NCI-H146 treated with DMSO at 0.1 percent for 48 hours (cell line): ENCODE measurements around the gene SLC25A52.
"Not testable (repeated sequence)": the region's sequence is repeated elsewhere in the genome, so short reads cannot be mapped to it uniquely, and the experiment has no call there.

Source experiments
- DNase-seq: peaks from one replicate; lab custom pipeline; 2025; ENCODE audit not compliant: unreplicated experiment; lab: John Stamatoyannopoulos, UW

SLC25A52 gene, protein sequence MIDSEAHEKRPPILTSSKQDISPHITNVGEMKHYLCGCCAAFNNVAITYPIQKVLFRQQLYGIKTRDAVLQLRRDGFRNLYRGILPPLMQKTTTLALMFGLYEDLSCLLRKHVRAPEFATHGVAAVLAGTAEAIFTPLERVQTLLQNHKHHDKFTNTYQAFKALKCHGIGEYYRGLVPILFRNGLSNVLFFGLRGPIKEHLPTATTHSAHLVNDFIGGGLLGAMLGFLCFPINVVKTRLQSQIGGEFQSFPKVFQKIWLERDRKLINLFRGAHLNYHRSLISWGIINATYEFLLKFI

DNA sequence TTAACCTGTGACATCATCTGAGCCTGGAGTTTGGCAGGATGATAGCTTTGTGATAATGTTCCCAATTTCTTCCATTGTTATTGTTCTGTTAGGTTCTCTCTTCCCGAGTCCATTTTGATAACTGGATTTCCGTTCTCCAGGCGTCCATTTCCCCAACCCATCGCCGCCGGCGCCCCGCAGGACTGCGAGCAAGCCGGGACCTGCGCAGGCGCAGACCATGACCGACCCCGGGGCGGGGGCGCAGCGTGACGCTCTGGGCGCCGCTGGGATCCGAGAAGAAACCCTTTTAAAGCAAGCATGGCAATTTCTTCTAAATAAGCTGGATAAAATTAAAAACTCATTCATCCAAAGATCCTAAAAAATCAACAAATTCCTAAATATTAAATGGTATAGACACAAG lies at the start of gene SLC25A52:
Gene SLC25A52 (minus strand): TSS at position 186 of the 400 bp plus-strand sequence. CDS start 219 bp downstream, outside the sequence.
- no peak for DNase-seq

DNA sequence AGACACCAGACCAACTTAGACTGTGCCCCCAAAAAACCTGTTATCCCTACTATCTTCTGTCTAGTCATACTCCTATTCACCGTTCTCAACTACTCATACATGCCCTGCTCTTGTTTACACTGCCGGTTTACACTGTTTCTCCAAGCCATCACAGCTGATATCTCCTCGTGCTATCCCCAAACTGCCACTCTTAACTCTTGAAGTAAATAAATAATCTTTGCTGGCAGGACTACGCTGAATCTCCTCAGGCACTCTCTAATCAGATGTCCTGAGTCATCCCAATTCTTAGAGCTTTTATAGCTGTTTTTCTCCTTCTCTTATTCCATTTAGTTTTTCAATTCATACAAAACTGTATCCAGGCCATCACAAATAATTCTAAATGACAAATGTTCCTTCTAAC lies 48.4 kb upstream of the SLC25A52 start:
- not testable (repeated sequence) for DNase-seq

DNA sequence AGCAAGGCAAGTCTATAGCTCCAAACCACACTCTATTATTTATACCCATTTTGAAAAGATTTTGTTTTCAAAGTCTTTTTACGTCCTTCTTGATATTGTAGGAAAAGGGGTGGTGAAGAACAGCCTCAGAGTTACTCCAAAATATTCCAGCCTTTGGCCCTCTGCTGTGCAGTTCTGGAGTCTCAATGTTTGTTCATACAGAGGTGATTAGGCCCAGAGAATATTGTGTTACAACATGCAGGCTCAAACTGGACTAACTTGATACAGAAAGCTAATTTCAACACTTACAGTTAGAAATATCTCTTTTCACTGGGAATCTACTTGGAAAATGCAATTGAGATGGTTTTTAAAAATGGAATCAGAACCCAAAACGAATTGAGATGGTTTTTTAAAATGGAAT lies 40.4 kb upstream of the SLC25A52 start:
- no peak for DNase-seq

DNA sequence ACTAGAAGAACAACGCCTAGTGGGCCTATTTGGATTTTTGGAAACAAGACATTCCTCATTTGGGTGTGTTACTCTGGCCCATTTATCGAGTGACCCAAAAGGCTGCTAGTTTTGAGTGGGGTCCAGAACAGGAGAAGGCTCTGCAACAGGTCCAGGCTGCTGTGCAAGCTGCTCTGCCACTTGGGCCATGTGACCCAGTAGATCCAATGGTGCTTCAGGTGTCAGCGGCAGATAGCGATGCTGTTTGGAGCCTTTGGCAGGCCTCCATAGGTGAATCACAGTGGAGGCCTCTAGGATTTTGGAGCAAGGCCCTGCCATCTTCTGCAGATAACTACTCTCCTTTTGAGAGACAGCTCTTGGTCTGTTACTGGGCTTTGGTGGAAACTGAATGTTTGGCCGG lies 38.6 kb upstream of the SLC25A52 start:
- DNase-seq = not testable (repeated sequence)

DNA sequence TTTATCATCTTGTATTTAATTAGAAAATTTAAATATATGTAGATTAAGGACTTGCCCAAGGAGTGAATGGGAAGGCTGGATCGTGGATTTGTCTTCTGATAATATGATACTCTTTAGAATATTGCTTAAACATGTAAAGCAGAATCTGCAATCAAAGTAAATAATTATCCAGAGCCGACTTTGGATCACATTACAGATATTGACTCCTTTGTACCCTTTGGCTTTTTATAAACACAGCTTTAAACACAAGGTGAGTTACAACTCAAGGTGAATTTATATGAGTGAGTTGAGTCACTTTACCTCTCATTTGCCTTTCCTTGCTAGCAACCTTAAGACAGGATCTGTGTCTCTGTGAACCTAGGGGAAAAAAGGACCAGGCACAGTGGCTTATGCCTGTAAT lies 37.7 kb upstream of the SLC25A52 start:
- DNase-seq = no peak

DNA sequence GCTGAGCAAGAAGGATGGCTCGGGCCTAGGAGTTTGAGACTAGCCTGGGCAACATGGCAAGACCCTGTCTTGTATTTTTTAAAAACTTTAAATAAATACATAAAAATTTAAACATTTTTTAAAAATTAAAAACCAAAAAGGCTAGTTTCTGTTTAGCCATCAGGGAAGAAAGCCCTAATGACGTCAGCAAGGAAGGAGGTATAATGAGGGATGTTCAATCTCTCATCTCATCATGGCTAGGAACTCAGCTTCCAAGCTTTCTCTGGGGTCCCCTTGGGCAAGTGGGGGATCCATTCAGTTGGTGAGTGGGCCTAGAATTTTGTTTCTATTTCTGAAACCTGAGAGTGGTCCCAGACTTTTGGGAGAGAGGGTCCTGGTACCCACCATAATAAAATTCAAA lies 35.1 kb upstream of the SLC25A52 start:
- DNase-seq = no peak

DNA sequence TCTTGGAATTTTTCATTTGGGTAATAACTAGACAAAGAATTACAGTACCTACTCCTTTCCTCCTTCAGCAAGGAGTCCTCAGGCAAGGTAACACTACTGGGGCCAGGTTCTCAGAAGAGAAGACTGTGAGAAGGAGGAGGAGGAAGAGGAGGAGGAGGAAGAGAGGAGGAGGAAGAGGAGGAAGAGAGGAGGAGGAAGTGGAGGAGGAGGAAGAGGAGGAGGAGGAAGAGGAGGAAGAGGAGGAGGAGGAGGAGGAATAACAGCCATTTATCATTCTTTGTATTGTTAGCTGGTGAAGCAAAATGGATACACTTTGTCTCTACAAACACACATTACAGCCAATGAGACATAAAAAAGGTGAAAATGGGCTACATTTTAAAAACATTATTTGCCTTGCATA lies 32.9 kb upstream of the SLC25A52 start:
- DNase-seq = no peak

DNA sequence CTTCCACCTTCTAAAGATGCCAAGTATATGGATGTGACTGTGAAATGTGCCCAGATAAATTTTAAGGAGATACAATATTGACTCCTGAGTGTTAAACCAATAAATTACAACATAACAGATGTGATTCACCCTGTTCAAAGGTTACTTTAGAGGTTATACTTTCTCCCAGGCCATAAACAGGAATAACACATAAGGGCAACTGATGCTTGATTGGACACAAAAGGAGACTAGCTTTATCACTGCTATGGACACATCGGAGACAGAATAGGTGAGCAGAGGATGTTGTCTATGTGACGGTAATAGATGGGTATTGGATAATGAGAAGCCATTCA lies 31.9 kb upstream of the SLC25A52 start:
- no peak for DNase-seq

DNA sequence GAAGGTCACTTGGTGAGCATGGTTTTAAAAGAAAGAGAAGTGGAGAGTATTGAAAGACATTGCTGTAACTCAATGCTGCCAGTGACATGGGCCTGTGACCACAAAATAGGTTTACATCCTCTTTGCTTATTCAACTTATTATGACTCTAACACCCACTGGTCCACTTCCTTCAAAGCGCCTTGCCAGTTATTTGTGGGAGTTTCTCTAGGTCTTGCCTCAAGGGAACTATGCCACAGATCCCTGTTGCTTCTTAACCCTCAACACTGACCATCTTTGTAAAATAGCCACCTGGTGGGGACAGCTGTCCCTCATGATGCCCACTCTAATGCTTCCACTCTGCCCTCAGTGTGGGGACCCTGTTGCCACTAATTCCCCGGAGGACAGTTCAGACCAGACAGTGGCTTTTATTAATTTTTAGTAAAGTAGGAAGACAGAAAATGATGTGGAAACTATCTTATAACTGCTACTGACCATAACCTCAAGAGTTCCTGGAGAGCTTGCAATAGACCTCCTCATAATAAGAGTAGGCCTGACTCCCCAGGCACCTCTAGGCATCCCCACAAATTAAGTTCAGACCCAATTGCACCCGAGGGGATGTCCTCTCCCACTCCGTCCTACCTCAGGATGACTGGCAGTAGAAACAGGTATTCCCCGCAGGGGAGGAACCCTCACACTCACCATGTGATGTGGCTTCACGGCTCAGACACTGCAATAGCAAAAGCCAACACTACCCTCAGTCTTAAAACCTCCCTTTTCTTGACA lies 31.3 kb upstream of the SLC25A52 start:
- no peak for DNase-seq

DNA sequence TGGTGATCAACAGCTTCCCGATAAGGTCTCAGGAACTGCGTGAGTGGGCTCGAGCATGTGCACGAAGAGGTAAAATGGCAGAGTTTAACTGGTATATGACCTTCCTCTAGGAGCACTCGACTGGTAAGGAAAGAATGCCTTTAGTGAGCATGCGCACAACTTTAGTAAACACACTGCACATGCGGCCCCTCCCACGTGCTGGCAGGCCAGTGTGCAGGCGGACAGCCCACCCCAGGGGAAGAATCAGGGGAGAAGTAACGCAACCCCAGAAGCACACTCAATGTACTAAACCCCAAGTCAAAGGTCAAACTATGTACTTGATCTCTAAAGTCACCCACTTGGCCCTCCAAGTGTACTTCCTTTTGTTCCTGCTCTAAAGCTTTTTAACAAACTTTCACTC lies 28.7 kb upstream of the SLC25A52 start:
- no peak for DNase-seq

DNA sequence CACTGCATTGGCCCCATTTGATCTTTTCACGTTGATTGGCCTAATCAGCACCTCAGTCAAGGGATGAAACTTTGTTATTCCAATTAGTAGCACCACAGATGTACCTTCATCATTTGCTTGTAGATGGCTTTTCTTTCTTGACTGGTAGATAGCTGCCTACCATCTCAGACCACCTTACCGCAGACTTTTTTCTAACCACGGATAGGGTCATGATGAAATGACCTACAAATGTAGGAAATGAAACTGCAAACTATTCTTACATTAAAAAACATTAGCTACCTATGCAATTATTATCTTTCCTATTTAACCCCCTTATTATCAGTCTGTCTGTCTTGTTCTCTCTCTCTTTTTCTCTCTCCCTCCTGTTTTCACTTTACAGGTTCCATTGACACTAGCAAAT lies 22.4 kb upstream of the SLC25A52 start:
- DNase-seq = no peak

DNA sequence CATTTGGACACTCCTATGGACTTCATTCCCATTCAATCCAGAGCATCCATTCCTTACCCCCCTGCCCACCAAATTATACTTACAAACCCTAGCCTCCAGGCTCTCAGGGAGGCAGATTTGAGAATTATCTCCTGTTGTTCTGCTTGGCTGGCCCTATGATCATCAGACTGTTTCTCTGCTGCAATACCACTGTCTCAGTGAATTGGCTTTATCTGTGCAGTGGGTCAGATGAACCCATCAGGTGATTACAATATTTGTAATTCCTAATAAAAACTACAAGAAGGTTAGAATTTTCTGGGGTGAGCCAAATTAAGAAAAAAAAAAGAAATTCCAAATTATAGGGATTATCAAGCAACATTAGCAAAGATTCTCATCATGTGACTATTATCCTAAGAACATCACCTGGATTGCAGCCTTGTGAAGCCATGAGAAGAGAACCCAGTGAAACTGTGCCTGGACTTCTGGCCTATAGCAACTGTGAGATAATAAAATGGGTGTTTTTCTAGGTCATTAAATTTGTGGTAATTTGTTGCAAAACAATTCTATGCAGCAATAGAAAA lies 17.8 kb upstream of the SLC25A52 start:
- no peak for DNase-seq

DNA sequence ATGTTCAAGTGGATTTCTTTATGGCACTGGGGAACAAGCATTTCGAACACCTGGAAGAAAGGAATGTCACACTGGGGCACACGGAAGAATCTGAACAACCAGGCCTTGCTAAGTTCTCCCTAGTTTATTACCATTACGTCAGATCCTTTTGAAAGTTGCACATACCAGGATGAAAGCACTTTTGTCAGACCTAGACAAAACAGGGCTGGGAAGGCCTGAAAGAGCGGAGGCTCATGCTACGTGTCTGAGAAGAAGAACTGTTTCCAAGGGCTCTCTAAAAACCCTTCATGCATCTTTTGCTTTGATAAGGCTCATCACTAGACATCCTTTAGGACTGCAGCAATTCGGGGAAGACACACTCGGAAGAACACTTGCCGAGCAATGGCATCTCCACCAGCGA lies 15.4 kb upstream of the SLC25A52 start:
- no peak for DNase-seq

DNA sequence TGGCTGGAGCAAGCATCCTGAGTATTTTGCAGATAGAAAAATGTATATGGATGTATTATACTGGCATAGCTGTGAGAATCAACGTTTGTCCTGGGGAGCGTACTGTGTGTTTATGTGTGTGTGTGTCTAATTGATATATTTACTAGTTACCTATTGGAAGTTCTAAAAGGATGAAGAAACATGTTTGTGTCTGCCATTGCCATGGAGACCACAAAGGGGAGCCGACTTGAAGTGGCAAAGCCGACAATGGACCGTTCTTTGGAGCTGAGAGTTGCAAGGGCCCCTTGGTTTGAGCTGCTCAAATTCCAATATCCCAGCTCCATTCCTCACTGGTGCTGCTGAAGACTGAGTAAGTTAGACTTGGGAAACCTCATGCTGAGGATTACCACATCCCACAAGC lies 14.3 kb upstream of the SLC25A52 start:
- no peak for DNase-seq

DNA sequence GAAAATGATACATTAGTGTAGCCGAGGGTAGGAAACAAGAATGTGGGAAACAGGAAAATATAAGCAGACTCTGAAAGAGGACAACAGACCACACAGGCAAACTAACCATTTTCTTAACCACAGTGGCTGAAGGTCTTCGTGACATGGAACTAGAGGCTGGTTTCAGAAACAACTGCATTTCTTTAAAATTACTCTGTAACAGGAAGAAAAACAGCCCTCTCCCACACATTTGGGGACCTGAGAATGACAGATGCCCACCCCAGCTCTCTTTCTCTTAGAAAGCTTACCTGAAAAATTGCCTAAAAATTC lies 13.8 kb upstream of the SLC25A52 start:
- no peak for DNase-seq

DNA sequence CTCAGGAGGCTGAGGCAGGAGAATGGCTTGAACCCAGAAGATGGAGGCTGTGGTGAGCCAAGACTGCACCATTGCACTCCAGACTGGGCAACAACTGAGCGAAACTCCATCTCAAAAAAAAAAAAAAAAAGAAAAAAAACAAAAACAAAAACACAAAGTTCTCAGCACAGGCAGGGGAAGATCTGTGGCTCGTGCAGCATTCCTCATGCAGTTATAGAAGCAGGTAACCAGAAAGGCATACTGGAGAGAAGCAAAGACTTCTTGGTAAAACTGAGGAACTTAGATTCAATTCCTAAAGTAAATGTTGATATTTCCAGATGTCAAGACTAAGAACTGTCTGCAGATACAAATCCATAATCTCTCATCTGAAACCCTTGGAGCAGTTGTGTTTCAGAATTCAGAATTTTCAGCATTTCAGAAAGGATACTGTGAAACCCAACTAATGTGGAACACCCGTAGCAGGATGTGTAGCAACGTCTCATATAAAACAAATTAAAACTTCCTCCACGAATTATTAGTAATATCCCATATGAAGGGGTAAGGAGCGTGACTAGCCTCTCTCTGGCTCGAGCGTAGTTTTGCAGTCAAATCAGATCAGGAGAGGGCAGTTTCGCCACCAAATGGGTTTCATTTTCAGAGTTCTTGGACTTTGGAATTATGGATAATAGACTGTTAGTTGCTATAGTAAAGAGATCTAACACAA lies 13.2 kb upstream of the SLC25A52 start:
- DNase-seq = no peak

DNA sequence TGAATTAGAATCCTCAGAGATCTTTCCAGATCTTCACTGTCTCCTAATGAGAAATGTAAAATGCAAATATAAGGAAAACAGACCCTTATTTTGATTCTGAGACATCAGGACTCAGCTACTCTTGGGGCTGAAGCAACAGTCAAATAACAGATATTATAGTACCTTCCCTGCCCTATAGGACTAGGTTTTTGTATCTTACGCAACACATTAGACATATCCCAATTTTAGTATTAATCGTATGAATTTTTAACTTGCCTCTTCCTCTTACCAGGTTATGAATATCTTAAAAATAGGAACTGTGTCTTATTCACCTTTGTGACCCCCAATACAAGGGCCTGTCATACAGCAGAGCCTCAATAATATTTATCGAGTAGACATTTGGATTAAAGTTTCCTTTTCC lies 12.0 kb upstream of the SLC25A52 start:
- DNase-seq = no peak

DNA sequence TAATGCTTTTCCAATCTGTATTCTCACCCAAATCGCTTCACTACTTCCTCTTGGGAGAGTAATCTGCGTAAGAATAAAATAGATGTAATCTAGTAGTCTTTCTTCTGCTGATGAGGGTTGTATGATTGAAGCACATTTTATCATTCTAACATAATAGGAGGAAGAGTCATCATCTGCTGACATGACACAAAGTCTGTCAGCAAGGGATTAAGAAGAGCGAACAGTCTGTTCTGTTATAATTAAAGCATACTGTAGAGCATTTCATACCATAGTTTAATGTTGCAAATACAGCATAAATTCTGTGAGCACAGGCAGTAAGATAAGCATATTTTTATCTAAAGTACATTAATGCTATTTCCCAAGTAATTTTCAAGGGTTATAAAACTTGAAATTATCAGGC lies 10.4 kb downstream of the SLC25A52 start:
- no peak for DNase-seq

DNA sequence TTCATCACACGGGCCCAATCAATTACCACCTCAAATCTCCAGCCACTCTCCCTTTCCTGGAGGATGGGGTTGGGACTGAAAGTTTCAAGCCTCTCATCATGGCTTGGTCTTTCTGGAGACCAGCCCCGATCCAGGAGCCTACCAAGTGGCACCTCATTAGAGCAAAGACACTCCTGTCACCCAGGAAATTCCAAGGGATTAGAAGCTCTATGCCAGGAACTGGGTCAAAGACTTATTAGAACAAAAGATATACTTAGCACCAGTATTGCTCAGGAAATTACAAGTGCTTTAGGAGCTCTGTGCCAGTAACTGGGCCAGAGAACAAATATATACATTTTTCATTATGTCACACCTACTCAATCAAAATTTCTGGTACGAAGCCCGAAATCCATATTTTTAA lies 14.3 kb downstream of the SLC25A52 start:
- DNase-seq = no peak

DNA sequence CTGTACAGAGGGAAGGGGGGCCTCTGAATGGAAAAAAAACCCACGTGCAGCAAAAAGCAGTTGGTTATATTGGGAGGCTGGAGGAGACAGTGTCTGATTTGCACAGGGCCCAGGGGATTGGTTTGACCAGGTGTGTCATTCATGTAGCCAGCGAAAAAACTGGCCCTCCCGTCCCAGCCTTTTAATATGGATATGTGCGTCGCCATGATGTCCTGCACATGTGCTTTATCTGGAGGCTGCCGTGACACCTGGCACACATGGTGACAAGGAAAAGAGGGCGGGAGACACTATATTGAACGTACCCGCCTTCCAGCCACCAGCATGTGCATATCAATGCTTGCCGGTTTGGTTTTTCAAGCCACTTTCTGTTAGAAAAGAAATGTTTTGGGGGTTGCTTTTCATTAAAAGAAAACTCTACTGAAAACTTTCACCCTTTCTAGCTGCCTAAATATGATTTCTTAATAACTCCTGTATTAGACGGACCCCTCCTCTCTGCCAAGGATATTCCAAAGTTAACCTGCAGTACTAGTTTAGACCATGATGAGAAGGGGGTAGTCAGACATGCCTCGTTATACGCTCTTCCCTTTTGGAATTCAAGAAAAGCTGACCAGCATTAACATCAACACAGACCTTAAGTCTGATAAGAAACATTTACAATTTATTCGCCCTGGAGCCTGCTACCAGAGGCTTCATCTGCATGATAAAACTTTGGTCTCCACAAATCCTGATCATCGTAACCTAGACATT lies 16.2 kb downstream of the SLC25A52 start:
- DNase-seq = no peak

DNA sequence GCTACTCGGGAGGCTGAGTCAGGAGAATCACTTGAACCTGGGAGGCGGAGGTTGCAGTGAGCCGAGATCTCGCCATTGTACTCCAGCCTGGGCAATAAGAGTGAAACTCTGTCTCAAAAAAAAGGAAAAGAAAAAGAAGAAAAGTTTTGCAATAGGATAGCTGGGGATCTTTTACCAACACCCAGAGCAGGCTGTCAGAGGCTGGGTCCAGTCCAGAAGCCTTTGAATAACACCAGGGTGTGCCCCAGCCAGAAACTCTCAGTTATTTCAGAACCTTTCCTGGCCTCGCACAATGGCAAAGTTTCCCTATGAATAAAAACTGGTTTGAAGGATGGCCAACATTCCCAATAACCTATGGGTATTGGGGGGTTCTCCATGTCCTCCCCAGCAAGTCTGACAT lies 17.1 kb downstream of the SLC25A52 start:
- DNase-seq = not testable (repeated sequence)
